Limb (tissue), 2 donors: ENCODE results near the gene MAP4K4.
"Not testable (repeated sequence)": the region's sequence is repeated elsewhere in the genome, so short reads cannot be mapped to it uniquely, and the experiment has no call there.

ENCODE experiments used
- DNase-seq, 2 donors: peaks; one replicate each; pipeline ENCODE4 v3.0.0-alpha.2; 2016; ENCODE audit errors: extremely low spot score in 2 of 2

MAP4K4 gene

DNA sequence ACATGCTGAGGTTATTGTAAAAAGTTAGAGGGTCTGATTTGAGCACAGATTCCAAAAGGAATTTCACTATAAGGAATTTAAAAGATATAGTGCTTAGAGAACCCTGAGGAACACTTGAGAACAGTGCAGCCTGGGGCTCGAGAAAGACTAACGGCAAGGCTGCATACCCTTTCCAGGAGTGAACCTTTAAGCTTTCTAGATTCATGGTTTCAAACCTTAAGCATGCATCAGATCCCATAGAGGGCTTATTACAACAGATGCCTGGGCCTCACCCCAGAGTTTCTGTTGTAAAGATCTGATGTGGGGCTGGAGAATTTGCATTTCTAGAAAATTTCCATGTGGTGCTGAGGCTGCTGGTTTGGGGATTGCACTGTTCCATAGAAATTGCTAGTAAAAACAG, 203.7 kb downstream of the MAP4K4 start:
- no peak for DNase-seq

- no peak for DNase-seq
These were observed 204.7 kb downstream of the MAP4K4 start for GRCh38 chr2:101902169-101902568.

DNA sequence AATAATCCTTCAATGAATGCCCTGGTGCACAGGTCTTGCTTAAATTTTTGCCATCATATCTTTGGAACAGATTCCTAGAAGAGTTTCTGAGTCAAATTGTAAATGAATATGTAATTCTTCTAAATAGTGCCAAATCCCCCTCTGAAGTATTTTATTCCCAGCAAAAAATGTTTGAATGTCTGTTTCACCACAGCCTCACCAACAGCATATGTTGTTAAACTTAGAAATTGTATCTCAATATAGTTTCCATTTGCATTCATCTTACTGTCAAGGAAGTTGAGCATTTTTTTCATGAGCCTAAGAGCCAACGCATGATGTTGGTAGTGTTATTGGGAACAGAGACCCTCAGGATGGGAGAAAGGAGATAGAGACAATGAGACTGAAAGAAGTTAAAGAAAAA, 207.4 kb downstream of the MAP4K4 start:
- DNase-seq, result no peak

DNA sequence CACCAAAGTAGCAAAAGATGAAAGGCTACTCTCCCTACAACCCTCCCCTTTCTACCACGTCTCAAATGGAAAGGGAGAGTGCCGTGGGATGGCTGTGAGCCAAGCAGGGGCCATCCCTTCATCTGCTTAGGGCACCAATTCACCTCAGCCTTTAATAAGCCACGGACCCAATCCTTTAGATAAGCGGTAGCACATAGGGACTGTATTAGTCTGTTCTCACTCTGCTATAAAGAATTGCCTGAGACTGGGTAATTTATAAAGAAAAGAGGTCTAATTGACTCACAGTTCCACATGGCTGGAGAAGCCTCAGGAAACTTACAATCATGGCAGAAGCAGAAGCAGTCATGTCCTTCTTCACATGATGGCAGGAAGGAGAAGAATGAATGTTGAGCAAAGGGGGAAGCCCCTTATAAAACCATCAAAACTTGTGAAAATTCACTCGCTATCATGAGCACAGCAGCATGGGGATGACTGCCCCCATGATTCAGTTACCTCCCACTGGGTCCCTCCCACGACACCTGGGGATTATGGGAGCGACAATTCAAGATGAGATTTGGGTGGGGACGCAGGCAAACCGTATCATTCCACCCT, 208.3 kb downstream of the MAP4K4 start:
- no peak for DNase-seq

DNA sequence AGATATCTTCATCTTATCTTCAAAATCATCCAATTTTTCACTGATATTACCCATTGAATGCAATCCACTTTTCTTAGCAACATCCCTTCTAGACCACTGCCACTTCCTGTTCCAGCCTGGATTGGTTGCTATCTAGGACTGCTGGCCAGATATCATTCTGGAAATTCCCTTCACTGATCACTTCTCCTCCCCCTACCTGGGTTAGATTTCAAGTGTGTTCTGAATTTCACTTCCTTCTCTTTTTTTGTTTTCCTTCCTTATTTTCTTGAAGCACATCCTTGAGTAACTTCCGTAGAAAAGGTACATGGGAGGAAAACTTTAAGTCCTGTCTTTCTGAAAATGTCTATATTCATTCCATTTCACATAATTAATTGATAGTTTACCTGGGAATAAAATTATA, 212.3 kb downstream of the MAP4K4 start:
- DNase-seq, result no peak

- DNase-seq, result no peak
These were observed 215.0 kb downstream of the MAP4K4 start for GRCh38 chr2:101912545-101912944.

DNA sequence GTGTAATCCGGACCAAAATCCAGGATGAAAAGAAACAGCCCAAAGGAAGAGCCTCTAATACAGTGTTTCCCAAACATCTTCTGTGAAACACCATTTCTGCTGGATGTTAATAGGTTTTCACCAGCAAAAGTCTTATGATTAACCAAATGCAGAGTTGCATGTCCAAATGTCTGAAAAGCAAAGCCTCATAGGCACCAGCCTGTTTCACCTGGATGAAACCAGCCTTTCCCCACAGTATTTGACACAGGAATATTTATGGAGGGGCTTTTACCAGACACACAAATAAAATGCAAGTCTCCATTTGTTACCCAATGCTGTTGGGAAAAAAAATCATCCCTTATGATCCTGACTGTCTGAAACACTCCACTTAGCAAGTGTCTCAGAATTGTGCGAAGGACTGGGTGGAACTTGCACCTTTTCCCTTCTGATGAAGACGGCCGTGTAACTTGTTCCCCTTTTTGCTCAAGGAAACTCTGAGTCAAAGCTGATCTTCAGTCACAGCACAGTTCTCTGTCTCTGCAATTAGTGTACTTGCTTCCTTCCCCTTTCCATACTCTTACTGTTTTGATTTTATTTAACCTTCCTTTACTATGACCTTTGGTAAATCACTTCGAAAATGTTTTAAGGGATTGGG, 223.9 kb downstream of the MAP4K4 start:
- no peak for DNase-seq

DNA sequence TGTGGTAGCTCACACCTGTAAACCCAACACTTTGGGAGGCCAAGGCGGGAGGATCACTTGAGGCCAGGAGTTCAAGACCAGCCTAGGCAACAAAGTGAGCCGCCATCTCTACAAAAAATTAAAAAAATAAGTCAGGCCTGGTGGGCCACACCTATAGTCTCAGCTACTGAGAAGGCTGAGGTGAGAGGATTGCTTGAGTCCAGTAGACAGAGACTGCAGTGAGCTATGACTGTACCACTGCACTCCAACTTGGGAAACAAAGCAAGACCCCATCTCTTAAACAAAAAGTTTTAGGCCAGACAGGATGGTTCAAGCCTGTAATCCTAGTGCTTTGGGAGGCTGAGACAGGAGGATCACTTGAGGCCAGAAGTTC, 224.4 kb downstream of the MAP4K4 start:
- DNase-seq, result no peak

DNA sequence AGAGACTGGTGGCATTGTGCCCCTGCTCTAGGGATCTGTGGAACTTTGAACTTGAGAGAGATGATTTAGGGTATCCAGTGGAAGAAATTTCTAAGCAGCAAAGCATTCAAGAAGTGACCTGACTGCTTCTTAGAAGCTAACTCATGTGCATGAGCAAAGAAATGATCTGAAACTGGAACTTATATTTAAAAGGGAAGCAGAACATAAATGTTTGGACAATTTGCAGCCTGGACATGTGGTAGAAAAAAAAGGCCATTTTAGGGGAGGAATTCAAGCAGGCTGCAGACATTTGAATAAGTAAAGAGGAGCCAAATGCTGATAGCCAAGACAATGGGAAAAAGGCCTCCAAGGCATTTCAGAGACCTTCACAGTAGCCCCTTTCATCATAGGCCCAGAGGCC, 226.8 kb downstream of the MAP4K4 start:
- DNase-seq, result not testable (repeated sequence)

GRCh38 chr2:101930019-101930418, 232.5 kb downstream of the MAP4K4 start:
- DNase-seq, result no peak

GRCh38 chr2:101930847-101931246, 233.3 kb downstream of the MAP4K4 start:
- DNase-seq, result no peak

- no peak for DNase-seq
These were observed 233.9 kb downstream of the MAP4K4 start for GRCh38 chr2:101931402-101931801.

GRCh38 chr2:101935764-101936163, 238.3 kb downstream of the MAP4K4 start:
- not testable (repeated sequence) for DNase-seq

DNA sequence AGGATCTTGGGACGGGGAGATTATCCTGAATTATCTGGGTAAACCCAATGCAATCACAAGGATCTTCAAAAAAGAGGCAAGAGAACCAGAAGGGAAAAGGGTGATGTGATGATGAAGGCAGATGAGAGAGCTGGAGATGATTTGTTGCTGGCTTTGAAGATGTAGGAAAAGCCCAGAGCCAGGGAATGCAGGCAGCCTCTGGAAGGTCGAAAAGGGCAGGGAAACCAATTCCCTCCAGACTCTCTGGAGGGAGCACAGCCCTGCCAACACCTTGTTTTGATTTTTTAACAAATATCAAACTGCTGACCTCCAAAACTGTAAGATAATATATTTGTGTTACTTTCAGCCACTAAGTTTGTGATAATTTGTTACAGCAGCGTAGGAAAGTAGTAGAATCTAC, 245.3 kb downstream of the MAP4K4 start:
- DNase-seq, result no peak
